Prostate gland (tissue), 2 donors: ENCODE measurements around the gene TMEM117. TPM values are rescaled to one million over a fixed set of nuclear protein-coding genes. Genes with fewer than 3 reads are reported as not detected.

Source experiments
- DNase-seq: peaks from one replicate; pipeline ENCODE4 v3.0.0-alpha.2; 2019; ENCODE audit warnings: low spot score
- H3K27ac ChIP-seq, 2 donors: fragments of 200-600 bp; sonication (generic); 2 replicates each; pipeline ENCODE4 v1.5.1; 2017 to 2019
- H3K27me3 ChIP-seq: fragments of 200-600 bp; sonication (generic); replicated peaks from 2 replicates; pipeline ENCODE4 v1.5.1; 2019; ENCODE audit not compliant: insufficient read depth
- H3K36me3 ChIP-seq, 2 donors: fragments of 200-600 bp; sonication (generic); 1 replicate in 1 of 2; 2 replicates in 1 of 2; pipeline versions ENCODE4 v1.5.1 to v1.8.1; 2017 to 2019
- H3K4me1 ChIP-seq: fragments of 200-600 bp; sonication (generic); replicated peaks from 2 replicates; pipeline ENCODE4 v1.5.1; 2019
- H3K4me3 ChIP-seq, 2 donors: fragments of 200-600 bp; sonication (generic); 2 replicates each; pipeline ENCODE4 v1.5.1; 2017 to 2019
- H3K9me3 ChIP-seq: fragments of 200-600 bp; sonication (generic); 2 replicates; pipeline ENCODE4 v1.5.1; 2017
- CTCF ChIP-seq, 4 experiments: fragments of 200-600 bp in 2 of 4; fragments of 450-650 bp in 2 of 4; sonication (generic) in 2 of 4; IDR thresholded peaks; 1 replicate in 3 of 4; 2 replicates in 1 of 4; pipeline ENCODE4 v1.5.1; 2016 to 2019; ENCODE audit warnings: antibody characterized with exemption in 4 of 4, mild to moderate bottlenecking in 2 of 4, moderate library complexity in 2 of 4
- POLR2A ChIP-seq: fragments of 450-650 bp; IDR thresholded peaks from one replicate; pipeline ENCODE4 v1.6.1; 2016; ENCODE audit warnings: antibody characterized with exemption, mild to moderate bottlenecking
- POLR2AphosphoS5 ChIP-seq: sonication (generic); formaldehyde crosslinking; IDR thresholded peaks from one replicate; pipeline ENCODE4 v1.6.1; 2017; ENCODE audit warnings: antibody characterized with exemption
- WGBS: methylation state at CpG from one replicate; pipeline ENCODE4 v1.1.5; 2018; 5-methylcytosine and 5-hydroxymethylcytosine counted together
- intact Hi-C: fragments of 100-400 bp; cut with DNase I; formaldehyde crosslinking; loops from one replicate; pipeline ENCODE4 v1.14.2; 2022
- total RNA-seq, 2 donors: library from RNA; depleted of rRNA; stranded (reverse); fragments of >200 nt; gene quantifications; one replicate each; pipeline ENCODE4 v1.1.0, GENCODE V29; 2016

Gene TMEM117
- total RNA-seq, 2 donors from 2014 or later: 15.5 to 26.5 TPM

DNA sequence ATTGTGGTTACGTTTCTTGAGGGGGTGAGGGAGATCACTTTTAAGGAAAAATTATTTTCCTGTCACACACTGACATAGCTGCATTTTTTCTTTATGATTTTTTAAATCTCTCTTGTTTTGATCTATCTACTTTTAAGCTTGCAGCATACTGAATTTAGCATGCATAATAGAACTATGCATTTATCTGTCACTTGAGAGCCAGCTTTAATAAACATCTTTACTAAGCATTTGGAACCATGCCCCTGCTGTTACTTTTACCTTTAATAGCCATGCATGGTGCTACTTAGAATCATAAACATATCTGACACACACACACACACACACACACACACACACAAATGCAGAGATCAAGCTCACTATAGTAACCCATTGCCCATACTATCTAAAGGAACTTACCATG, 554.0 kb downstream of the TMEM117 start:
- DNase-seq: no peak
- intact Hi-C loops: no loop called here

DNA sequence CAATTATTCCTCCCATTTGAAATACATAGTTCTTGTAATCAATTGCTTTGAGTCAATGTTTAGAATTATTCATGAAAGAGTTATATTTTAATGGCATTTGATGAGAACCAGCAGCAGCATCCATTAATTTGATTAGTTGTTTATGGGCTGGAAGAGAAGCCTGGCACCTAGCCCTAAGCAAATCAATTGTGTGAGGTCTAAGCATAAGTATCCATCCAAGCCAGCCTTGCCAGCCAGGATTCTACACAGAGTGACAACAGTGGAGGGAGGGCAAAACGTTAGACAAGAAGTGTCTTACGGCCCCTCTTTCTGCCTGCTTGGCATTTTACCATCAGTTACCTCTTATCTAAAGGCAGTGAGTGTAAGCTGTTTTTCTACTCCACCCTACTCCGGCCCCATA, 561.8 kb downstream of the TMEM117 start:
- Histone ChIP-seq H3K9me3 (no peaks in the 10 kb centered on the region), H3K36me3 (no peaks in the 10 kb centered on the region), H3K4me1 (no peaks in the 10 kb centered on the region), H3K27me3 (no peaks in the 10 kb centered on the region), H3K4me3 (no peak overlapping the region), H3K27ac (no peak overlapping the region)
- no peak for DNase-seq
- intact Hi-C loops: no loop called here
- TF ChIP-seq CTCF (IDR thresholded peaks at IDR 0.05): no peak
- WGBS: 67% methylated on average over 3 of the region's 3 CpGs

More for the DNA sequence above, 554.0 kb downstream of the TMEM117 start:
- no peaks in the 10 kb centered on the region for H3K4me1 ChIP-seq
- no peaks in the 10 kb centered on the region for H3K36me3 ChIP-seq
- no peaks in the 10 kb centered on the region for H3K9me3 ChIP-seq
- H3K27me3 ChIP-seq: no peaks in the 10 kb centered on the region
- no peak overlapping the region for H3K27ac ChIP-seq
- 31% methylated on average over 1 of the region's 1 CpG for WGBS
- no peak overlapping the region for H3K4me3 ChIP-seq
- no peak for TF ChIP-seq CTCF (IDR thresholded peaks at IDR 0.05)
- no peak for TF ChIP-seq POLR2AphosphoS5
- no peak for TF ChIP-seq POLR2A

DNA sequence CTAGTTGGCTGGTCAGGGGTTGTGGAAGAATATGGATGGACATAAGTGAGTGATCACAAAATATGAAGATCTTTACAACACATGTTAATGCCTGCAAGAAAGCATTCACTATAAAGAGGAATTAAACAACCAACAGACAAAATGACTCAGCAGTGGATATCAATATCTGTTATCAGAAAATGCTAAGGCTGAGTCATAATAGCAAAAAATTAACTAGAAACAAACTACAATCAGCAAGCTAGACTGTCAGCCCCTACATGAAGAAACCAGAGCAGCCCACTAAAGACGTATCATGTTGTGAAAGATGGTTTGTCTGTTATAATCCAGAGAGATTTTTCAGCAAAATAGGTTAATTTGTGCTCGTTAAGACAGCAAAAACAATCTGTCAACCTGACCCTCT, 567.3 kb downstream of the TMEM117 start:
- H3K9me3 ChIP-seq: no peaks in the 10 kb centered on the region
- no peak overlapping the region for H3K27ac ChIP-seq
- intact Hi-C loops: no loop called here
- H3K4me1 ChIP-seq: no peaks in the 10 kb centered on the region
- TF ChIP-seq CTCF (IDR thresholded peaks at IDR 0.05) (no peak), POLR2AphosphoS5 (no peak), POLR2A (no peak)
- H3K4me3 ChIP-seq: no peak overlapping the region
- 64% methylated on average over 2 of the region's 2 CpGs for WGBS
- DNase-seq: no peak
- no peaks in the 10 kb centered on the region for H3K36me3 ChIP-seq
- no peaks in the 10 kb centered on the region for H3K27me3 ChIP-seq

DNA sequence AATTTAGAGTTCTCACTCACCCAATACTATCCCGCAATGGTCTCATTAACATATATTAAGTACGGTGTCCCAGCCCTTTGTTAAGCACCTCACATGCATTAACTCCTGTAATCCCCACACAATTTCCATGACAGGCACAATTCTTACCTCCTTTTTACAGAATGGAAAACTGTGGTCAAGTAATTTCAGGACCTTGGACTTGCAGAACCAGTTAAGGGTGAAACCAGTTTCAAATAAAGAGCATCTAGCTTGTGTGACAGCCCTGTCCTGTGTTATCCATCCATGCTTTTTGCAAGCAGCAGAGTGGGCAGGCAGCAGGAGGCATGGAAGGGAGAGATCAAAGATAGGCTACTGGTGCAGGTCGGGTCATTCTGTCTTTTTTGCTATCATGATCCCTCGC, 569.4 kb downstream of the TMEM117 start:
- Histone ChIP-seq H3K9me3 (no peaks in the 10 kb centered on the region), H3K36me3 (no peaks in the 10 kb centered on the region), H3K27ac (no peak overlapping the region), H3K4me3 (no peak overlapping the region), H3K27me3 (no peaks in the 10 kb centered on the region), H3K4me1 (no peaks in the 10 kb centered on the region)
- TF ChIP-seq POLR2AphosphoS5 (no peak), POLR2A (no peak), CTCF (IDR thresholded peaks at IDR 0.05) (no peak)
- WGBS: 48% methylated on average over 4 of the region's 4 CpGs
- intact Hi-C loops: no loop called here
- DNase-seq: no peak

GRCh38 chr12:44422559-44422958, 586.7 kb downstream of the TMEM117 start:
- no peak for TF ChIP-seq POLR2A
- no peak for TF ChIP-seq CTCF (IDR thresholded peaks at IDR 0.05)
- no peak for TF ChIP-seq POLR2AphosphoS5
- H3K36me3 ChIP-seq: no peaks in the 10 kb centered on the region
- no peak overlapping the region for H3K27ac ChIP-seq
- no peaks in the 10 kb centered on the region for H3K9me3 ChIP-seq
- H3K4me3 ChIP-seq: no peak overlapping the region
- WGBS: 100% methylated on average over 1 of the region's 1 CpG
- DNase-seq: no peak
- intact Hi-C loops: no loop called here
- H3K4me1 ChIP-seq: no peaks in the 10 kb centered on the region
- no peaks in the 10 kb centered on the region for H3K27me3 ChIP-seq
